GM21447 (cell line): Measurements from ENCODE around the gene RTN4IP1.
"Not testable (repeated sequence)": the region's sequence is repeated elsewhere in the genome, so short reads cannot be mapped to it uniquely, and the experiment has no call there.

Experiments
- ATAC-seq: cut with Tn5 transposase; IDR thresholded peaks from one replicate; pipeline ENCODE4 v1.9.1; 2021; ENCODE audit not compliant: unreplicated experiment

RTN4IP1 gene

DNA sequence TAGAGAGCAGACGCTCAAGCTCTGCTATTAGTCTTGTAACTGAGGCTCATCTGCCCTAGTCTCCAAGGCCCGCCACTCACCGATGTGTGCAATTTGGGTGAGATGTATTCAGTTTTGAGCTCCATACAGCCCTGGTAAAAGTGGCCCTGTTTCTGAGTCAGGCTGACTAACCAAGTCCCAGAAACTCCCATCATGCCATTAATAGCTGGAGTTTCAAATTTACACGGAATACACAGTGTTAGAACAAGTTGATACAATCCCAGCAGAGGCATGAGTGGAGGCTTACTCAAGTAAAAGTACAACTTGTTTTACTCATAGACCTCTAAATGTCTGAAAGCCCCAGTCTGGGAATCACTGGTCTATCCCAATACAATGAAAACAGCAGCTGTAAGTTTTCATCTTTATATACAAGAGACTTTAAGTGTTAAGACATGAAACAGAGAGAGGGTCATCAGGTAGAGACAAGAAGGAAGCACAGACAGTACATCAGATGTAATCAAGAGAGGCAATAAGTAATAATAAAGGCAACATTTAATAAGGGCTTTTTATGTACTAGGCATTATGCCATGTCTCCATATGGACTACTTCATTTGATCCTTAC is 42.4 kb downstream of the RTN4IP1 start:
- ATAC-seq = no peak

DNA sequence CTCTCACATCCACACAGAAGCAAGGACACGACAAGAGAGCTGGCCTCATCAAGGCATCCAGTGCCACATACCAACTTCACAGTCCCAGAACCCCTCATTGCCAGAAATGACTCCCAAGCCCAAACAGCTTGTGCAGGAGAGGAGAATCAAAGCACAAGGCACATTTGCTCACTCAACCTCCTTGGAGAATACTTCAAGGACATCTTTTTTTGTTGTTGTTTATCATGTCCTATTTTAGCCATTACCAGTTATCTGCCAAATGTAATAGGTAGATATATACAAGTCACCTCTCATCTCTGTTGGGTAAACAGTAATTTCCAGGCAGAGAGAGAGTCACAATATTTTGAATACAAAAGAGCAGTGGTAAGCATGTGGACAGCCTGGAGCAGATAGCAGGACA is 47.8 kb downstream of the RTN4IP1 start:
- ATAC-seq = no peak

- ATAC-seq = no peak
Observed at GRCh38 chr6:106579281-106579680, 50.0 kb downstream of the RTN4IP1 start.

- no peak for ATAC-seq
Observed at GRCh38 chr6:106574741-106575458, 54.4 kb downstream of the RTN4IP1 start.

DNA sequence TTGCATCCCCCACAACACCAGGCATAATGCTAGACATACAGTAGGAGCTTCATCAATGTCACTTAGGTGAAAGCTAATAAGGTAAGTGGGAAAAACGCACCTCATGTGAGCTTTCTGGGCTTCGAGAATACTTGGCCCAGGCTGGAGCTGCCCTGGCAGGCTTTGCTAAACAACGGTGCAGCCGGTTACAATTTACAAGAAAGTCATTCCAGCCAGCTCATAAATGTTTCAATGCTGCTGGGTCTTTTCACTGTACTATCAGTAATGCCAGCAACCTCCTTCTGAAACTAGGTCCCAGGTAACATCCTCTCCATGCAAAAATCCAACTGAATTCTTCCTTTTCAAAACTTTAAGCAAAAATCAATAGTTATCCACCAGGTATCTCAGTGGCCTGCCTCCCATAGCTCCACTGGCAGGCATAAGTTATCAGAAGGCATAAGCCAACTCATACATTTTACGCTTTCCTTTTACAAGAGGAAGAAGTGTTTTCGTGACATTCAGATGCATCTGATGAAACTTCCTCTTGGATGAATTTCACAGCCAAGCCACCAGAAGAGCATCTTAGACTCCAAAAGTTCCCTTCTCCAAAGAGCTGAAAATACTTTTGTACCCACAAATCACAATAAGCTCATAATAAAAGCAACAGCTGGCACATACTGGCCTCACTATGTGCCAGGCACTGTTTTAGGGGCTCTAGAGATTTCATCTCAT is 56.3 kb downstream of the RTN4IP1 start:
- ATAC-seq = no peak

GRCh38 chr6:106572436-106572835 is 56.9 kb downstream of the RTN4IP1 start:
- ATAC-seq = no peak

DNA sequence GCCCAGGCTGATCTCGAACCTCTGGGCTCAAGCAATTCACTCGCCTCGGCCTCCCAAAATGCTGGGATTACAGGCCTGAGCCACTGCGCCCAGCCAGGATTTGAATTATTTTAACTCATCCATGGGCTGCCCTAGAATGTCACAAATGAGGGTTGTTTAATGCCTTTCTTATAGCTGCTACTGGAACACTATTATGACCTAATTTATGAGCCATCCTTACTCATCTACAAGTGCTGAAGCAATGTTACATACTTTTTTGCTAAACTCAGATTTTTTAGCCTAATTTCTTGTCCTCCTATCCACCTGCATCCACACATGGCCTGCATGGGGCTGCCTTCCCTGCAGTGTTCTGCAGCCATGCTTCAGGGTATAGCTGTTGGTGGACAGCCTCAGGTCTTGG is 59.9 kb downstream of the RTN4IP1 start:
- no peak for ATAC-seq

GRCh38 chr6:106568530-106568929 is 60.8 kb downstream of the RTN4IP1 start:
- no peak for ATAC-seq

GRCh38 chr6:106564476-106564875 is 64.8 kb downstream of the RTN4IP1 start:
- ATAC-seq = no peak

DNA sequence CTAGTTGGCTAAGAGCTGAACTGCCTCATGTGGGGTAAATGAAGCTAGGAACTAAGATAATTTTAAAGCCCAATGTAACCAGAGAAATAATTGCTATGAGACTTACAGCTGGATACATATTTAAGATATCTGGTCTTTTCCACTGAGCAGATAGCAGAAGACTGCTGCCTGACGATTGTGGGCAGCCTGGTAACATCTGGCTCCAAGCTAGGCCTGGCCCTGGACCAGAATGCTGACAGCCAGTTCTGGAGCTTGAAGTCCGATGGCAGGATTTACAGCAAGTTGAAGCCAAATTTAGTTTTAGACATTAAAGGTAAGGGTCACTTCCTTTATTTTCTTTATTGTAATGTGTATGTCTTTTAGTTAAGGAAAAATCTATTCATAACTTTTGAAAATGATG is 65.7 kb downstream of the RTN4IP1 start:
- no peak for ATAC-seq

DNA sequence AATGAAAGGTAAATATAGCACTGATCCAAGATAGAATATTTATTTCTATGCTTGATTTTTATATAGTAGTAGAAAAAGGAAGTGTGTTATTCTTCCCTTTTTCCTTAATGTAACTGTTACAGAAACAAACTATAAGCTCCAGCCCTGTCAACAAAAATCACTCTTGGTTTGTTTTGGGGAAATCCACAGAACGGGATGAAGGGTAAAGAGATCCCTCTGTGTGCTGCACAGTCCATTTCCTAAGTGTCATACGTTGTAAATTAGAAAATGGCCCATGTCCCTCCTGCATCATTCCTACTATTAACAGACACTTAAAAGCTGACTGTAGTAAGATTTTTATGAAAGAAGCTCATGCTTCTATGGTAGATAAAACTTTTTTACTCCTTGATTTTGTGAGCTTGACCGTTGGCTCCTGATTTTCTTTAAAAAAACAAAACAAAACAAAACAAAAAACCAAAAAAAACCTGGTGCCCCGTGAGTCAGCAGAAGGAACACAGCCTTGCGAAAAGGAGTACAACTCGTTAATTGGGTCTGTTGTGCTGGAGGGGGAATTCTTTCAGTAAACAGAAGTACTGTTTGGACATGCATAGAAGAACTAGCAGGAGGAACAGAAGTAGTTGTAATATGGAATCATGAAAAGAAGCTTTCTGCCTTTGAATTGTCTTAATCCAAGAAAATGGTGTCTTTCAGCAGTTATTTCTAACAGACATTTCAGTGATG is 67.5 kb downstream of the RTN4IP1 start:
- ATAC-seq = no peak

GRCh38 chr6:106560996-106561685 is 68.2 kb downstream of the RTN4IP1 start:
- ATAC-seq = no peak

DNA sequence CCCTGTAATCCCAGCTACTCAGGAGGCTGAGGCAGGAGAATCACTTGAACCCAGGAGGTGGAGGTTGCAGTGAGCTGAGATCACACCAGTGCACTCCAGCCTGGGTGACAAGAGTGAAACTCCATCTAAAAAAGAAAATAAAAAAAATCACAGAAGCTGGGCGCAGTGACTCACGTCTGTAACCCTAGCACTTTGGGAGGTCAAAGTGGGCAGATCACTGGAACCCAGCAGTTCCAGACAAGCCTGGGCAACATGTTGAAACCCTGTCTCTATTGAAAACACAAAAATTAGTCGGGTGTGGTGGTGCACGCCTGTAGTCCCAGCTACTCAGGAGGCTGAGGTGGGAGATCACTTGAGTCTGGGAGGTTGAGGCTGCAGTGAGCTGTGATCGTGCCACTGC is 69.6 kb downstream of the RTN4IP1 start:
- ATAC-seq = not testable (repeated sequence)

- no peak for ATAC-seq
Observed at GRCh38 chr6:106558364-106558763, 70.9 kb downstream of the RTN4IP1 start.

GRCh38 chr6:106557837-106558236 is 71.5 kb downstream of the RTN4IP1 start:
- ATAC-seq = no peak

- ATAC-seq = no peak
Observed at GRCh38 chr6:106556368-106556960, 72.8 kb downstream of the RTN4IP1 start.

DNA sequence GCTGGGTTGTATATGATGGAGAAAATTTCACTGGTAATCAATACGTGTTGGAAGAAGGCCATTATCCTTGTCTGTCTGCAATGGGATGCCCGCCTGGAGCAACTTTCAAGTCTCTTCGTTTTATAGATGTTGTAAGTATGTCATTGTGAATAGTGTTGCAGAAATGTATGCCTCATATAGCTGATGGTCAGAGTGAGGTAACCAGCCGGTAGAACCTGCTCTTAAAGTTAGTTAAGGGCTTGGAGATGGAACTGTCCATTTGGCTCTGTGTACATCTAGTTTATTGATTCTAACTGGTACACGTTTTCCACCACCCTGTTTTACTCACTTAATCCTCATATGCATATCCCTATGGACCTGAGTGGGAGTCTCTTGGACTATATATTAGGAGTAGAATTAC is 73.5 kb downstream of the RTN4IP1 start:
- ATAC-seq = no peak

DNA sequence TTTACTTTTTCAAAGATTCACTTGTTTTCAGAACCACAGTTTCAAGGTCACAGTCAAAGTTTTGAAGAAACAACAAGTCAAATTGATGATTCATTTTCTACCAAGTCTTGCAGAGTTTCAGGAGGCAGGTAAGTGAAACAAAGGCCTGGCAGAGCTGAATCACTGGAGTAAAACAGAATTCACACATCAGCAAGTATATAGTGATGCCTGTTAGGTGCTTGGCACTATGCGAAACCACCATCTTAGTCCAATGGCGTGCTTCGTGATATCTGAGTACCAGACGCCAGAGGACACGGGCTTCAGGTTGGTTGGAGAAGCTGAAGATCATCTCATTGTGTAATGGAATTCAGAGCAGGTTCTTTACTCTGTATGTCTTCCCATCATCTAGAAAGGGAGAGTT is 75.9 kb downstream of the RTN4IP1 start:
- no peak for ATAC-seq

GRCh38 chr6:106551155-106551554 is 78.1 kb downstream of the RTN4IP1 start:
- ATAC-seq = no peak

DNA sequence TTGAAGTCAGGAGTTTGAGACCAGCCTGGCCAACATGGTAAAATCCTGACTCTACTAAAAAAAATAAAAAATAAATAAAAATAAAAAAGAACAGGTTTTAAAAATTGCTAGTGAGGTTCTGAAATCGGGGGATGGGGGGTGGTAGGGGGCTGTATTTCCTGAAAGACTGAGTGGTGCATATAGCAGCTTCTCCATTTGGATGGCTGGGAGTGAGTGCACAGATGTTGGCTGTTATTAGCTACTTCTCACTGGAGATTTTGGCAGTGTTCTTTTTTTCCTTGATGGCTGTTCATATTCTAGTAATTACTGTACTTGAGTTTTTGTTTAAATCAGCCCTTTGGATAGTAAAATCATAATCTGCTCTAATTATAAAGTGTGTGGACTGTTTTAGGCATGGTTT is 79.8 kb downstream of the RTN4IP1 start:
- ATAC-seq = no peak
